ENCODE measurements around the gene MYCBPAP.
A peak's percentile ranks its signal among the peaks of the same experiment; 100 is the strongest.
"Not testable (repeated sequence)": the region's sequence is repeated elsewhere in the genome, so short reads cannot be mapped to it uniquely, and the experiment has no call there.

Gene MYCBPAP

GRCh38 chr17:50471009-50471905 lies 37.0 kb upstream of the MYCBPAP start:
- DNase-seq: no peak

GRCh38 chr17:50472286-50472685 lies 36.0 kb upstream of the MYCBPAP start:
- DNase-seq: no peak

- not testable (repeated sequence) for DNase-seq
Observed at GRCh38 chr17:50472761-50473161, 35.5 kb upstream of the MYCBPAP start.

GRCh38 chr17:50473901-50474300 lies 34.3 kb upstream of the MYCBPAP start:
- no peak for DNase-seq

GRCh38 chr17:50474523-50474922 lies 33.7 kb upstream of the MYCBPAP start:
- no peak for DNase-seq

- DNase-seq: no peak
Observed at GRCh38 chr17:50475362-50475761, 32.9 kb upstream of the MYCBPAP start.

- DNase-seq: not testable (repeated sequence)
Observed at GRCh38 chr17:50475775-50476544, 32.3 kb upstream of the MYCBPAP start.

- no peak for DNase-seq
Observed at GRCh38 chr17:50476545-50477315, 31.5 kb upstream of the MYCBPAP start.

GRCh38 chr17:50477976-50478375 lies 30.3 kb upstream of the MYCBPAP start:
- DNase-seq: no peak

- DNase-seq: peak; percentile 70
Observed at GRCh38 chr17:50478391-50479381, 29.6 kb upstream of the MYCBPAP start, which contains the start of gene RSAD1. RSAD1 (plus strand) TSS chr17:50478860; CDS start chr17:50478885, 25 bp downstream.

- peak; percentile 30 for DNase-seq
Observed at GRCh38 chr17:50479522-50480141, 28.6 kb upstream of the MYCBPAP start.

GRCh38 chr17:50480142-50480764 lies 28.0 kb upstream of the MYCBPAP start:
- no peak for DNase-seq

- DNase-seq: no peak
Observed at GRCh38 chr17:50480854-50481490, 27.3 kb upstream of the MYCBPAP start.

- DNase-seq: no peak
Observed at GRCh38 chr17:50481648-50482047, 26.6 kb upstream of the MYCBPAP start.

GRCh38 chr17:50482110-50482509 lies 26.1 kb upstream of the MYCBPAP start:
- DNase-seq: no peak

- peak; percentile 52 for DNase-seq
Observed at GRCh38 chr17:50482516-50482915, 25.7 kb upstream of the MYCBPAP start.

- DNase-seq: no peak
Observed at GRCh38 chr17:50483266-50483665, 25.0 kb upstream of the MYCBPAP start.

- DNase-seq: no peak
Observed at GRCh38 chr17:50484386-50485155, 23.7 kb upstream of the MYCBPAP start.

Measured in GOT3 (cell line).